GM10847 (cell line): ENCODE results near the gene USP7.

Experiments
- POLR2A ChIP-seq: IDR thresholded peaks from 2 replicates; pipeline ENCODE4 v1.6.1; 2011; ENCODE audit not compliant: insufficient read length; ENCODE audit errors: extremely low read depth

Gene USP7

DNA sequence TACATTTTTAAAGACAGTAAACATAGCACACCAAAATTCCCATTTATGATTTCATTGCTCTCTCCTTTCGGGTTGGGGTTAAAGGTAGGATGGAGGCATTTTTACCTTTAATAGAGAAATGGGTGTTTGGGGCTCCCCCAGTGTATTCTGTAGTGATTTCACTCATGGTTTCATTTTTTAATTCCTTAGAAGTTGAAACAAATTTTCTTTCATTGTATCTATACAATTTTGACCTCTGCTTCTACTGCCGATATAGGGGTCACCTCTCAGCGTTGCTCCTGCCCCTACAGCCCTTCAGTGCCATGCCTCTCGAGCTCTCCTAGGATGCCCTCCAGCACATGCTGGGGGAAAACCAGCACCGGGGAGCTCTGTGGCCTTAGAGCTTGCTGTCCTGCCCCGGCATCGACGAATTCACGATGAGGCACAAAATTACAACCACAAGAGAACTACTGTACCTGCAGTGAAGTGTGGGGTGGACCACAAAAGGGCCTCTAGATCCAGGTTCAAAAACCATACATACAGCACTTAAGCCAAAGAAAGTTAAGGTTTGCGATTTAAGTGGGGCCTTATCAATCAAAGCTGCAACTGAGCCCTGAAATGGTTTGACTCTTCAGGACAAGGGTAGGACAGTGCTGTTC is 42.2 kb downstream of the USP7 start:
- no peak for TF ChIP-seq POLR2A

- TF ChIP-seq POLR2A: no peak
These were observed 42.9 kb downstream of the USP7 start for GRCh38 chr16:8920645-8921346.

DNA sequence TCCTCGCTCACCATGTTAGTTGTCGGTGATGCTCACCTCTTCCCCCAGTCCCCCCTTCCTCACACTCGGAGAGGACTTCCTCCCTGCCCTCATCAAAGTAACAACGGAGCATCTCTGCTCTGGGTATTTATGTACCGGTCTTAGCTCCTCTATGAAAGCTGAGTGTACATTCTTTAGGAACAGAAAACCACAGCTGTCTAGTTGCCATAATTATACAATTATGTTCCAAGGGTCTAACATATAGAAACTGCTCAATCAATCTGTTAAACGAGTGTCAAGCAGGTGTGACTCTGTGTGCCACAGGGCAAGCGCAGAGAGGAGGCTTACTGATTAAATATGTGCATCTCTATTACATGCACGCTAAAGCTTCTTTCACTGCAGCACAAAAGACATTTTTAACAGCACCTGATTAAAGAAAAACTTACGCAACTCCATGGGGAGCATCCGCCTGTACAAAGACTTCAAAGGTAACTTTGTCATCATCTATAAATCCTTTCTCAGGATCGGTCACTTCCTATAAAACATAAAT is 43.7 kb downstream of the USP7 start:
- no peak for TF ChIP-seq POLR2A

- TF ChIP-seq POLR2A: no peak
These were observed 44.4 kb downstream of the USP7 start for GRCh38 chr16:8919089-8919933.

DNA sequence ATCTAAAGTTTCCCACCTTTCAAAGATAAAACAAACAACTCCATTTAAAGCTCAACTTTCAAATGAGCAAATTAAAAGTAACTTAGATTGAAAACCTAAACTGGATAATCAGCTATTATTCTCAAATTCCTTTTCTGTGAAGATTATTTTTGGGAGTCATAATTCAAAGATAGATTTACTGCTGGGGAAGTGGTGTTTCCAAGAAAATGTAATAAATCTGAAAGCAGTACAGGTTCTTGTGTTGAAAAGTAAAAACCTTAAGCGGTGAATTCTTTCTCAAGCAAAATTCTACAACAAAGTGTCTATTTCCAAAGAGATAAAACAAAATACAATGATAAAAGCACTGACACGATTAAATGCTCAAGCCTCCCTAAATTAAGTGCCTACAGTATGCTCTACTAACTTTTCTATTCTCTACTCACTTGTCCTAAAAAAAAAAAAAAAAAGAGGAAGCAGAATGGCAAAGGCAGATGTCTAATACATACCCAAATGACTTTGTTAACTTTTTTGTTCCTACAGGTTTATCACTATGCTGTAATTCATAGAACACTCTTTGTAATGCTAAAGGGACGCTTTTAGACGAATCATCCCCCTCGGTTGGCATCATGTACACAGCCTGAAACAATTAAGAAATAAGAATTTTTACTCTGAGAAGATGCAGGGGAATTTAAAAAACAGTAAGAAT is 47.0 kb downstream of the USP7 start:
- no peak for TF ChIP-seq POLR2A

GRCh38 chr16:8915722-8916301 is 47.9 kb downstream of the USP7 start:
- TF ChIP-seq POLR2A: no peak

DNA sequence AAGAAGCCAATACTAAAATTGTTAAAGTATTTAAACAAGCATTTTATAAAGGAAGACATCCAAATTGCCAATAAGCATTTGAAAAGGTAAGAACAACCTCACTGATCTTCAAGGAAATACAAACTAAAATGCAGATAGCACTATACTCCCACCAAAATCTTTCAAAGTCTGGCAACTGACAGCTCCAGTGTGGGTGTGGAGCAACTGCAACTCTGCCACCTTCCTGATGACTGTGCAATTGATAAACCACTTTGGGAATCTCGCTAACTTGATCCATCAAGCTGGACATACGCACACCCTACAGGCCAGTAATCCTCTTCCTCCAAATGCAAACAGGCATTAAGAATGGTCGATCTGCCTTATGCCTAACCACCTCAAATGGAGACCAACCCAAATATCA is 49.6 kb downstream of the USP7 start:
- TF ChIP-seq POLR2A: no peak

GRCh38 chr16:8912793-8913192 is 50.9 kb downstream of the USP7 start:
- no peak for TF ChIP-seq POLR2A

GRCh38 chr16:8910811-8911210 is 52.9 kb downstream of the USP7 start:
- TF ChIP-seq POLR2A: no peak

- no peak for TF ChIP-seq POLR2A
These were observed 54.8 kb downstream of the USP7 start for GRCh38 chr16:8908810-8909468.

DNA sequence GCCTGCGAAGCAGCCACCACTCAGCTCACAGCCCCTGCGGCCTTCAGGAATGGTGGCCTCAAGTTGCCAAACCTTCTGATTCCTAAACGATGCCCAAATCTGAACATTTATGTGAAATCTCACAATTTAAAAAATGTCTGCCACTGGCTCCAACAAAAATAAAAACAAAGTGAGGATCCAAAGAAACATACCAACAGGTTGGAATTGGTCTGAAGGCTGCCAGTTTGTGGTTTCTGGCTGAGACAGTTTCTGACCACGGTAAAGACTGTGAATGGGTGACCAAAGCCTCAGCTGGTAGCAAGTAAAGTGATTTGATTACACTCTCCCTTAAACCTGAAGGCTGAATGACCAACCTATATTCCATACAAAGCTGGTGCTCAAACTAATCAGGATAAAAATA is 56.6 kb downstream of the USP7 start:
- no peak for TF ChIP-seq POLR2A

DNA sequence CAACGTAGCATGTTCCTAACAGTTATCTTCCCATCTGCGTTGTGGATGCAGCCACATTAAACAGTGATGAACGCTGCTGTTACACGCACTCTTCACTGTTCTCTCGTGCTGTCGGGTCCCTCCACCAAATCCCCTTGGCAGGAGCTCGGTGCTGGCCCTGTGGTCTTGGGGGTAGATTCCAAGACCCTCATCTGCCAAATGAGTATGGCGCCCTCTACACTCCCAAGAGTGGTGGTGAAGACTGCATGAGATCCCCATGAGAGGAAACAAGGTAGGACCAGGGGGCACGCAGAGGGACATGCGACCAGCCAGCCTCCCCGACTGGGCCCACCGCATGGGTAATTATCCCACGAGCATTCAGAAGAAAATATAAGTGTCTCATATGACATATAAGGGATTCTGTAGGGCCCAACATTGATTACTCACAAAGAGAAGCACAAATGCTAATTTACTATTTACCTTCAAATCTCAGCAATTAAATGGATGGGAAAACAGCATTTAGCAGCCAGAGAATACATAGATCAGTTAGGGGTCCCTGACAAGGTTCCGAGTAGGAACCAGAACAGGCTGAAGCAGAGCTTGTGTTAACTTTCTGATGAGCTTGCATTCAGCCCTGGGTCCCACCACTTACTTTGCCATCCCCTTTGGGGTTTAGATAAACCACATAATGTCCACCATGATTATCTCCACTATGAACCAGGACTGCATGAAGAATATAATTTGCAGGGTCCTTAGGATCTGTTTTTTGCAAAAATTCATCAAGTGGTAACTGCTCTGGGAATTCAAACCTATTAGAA is 57.7 kb downstream of the USP7 start:
- no peak for TF ChIP-seq POLR2A

DNA sequence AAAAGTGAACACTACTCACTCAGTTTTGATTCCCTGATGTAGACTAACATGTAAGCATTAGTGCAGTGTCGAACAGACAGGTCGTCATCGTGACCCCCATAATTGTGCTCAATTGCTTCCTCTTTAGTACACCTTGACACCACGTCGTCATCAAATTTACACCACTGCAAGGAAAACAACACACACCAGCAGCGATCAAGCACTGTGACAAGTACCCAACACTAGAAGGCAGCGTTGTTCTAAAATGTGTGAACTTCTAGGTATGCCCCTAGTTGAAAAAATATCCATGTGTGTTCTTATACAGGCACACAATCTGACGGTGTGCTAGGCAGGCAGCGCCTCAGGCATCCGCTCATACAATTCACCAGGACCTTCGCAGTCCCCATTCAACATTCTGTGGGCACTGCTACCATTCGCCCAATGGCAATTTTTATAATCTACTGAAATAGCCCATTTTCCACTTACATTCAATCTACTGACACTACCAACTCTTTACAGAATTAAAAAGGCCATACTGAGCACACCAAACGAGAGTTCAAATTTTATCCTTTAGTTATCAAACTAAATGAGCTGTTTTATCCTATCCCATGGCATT is 58.4 kb downstream of the USP7 start:
- TF ChIP-seq POLR2A: no peak

DNA sequence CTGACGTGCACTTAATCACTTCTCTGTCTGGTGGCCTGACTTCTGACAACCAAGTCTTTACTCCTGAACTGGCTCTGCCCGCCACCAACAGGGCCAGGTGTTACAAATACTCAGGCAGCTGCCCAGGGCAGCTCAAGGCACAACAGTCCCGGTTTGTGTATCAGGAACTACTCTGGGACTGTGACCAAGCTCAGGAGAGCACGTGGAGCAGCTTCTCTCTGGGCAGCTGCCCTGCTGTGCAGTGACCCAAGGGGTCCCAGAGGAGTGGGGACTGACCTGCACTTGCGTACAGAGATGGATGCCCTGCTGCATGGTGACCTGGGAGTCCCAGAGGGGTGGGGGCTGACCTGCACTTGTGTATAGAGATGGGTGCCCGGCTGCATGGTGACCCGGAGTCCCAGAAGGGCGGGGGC is 59.7 kb downstream of the USP7 start:
- no peak for TF ChIP-seq POLR2A

- TF ChIP-seq POLR2A: no peak
These were observed 60.7 kb downstream of the USP7 start for GRCh38 chr16:8903004-8903403.
